GM19372 (cell line): ENCODE data around the gene RSPO4.

Experiments used
- ATAC-seq: cut with Tn5 transposase; IDR thresholded peaks from one replicate; pipeline ENCODE4 v1.9.1; 2021; ENCODE audit warnings: mild to moderate bottlenecking, low read depth, moderate library complexity; ENCODE audit not compliant: unreplicated experiment

RSPO4 gene

GRCh38 chr20:913306-913849 is 88.7 kb downstream of the RSPO4 start:
- no peak for ATAC-seq

- ATAC-seq = no peak
Observed at GRCh38 chr20:911882-912600, 90.1 kb downstream of the RSPO4 start.

GRCh38 chr20:910870-911770 is 91.0 kb downstream of the RSPO4 start:
- no peak for ATAC-seq

- ATAC-seq = no peak
Observed at GRCh38 chr20:910132-910869, 91.8 kb downstream of the RSPO4 start.

GRCh38 chr20:909641-910040 is 92.5 kb downstream of the RSPO4 start:
- no peak for ATAC-seq
